Lower leg skin (tissue), 4 donors: ENCODE measurements around the gene ADCY1. TPM values are rescaled to one million over a fixed set of nuclear protein-coding genes. Genes with fewer than 3 reads are reported as not detected.
A peak's percentile ranks its signal among the peaks of the same experiment; 100 is the strongest.

Source experiments
- DNase-seq, 2 donors: peaks; one replicate each; pipeline ENCODE4 v3.0.0-alpha.2; 2019; ENCODE audit warnings: low spot score in 2 of 2
- H3K4me3 ChIP-seq: fragments of 200-600 bp; sonication (generic); 2 replicates; pipeline ENCODE4 v1.5.1; 2017; ENCODE audit warnings: mild to moderate bottlenecking, low read depth; ENCODE audit not compliant: poor library complexity, severe bottlenecking
- CTCF ChIP-seq, 3 donors: fragments of 450-650 bp; IDR thresholded peaks; one replicate each; pipeline ENCODE4 v1.5.1; 2016; ENCODE audit warnings: antibody characterized with exemption in 3 of 3, mild to moderate bottlenecking in 3 of 3, moderate library complexity in 2 of 3
- POLR2A ChIP-seq, 2 donors: fragments of 450-650 bp; IDR thresholded peaks; one replicate each; pipeline ENCODE4 v1.6.1; 2016 to 2017; ENCODE audit warnings: antibody characterized with exemption in 2 of 2, mild to moderate bottlenecking in 1 of 2, moderate library complexity in 1 of 2
- WGBS, 2 donors: methylation state at CpG; one replicate each; pipeline ENCODE4 v1.1.5; 2018; 5-methylcytosine and 5-hydroxymethylcytosine counted together
- intact Hi-C: fragments of 100-400 bp; cut with DNase I; formaldehyde crosslinking; loops from one replicate; pipeline ENCODE4 v1.15.0; 2023; ENCODE audit warnings: low total_unique reads
- total RNA-seq, 4 donors: library from RNA; depleted of rRNA; stranded (reverse); fragments of >200 nt; gene quantifications; one replicate each; pipeline ENCODE4 v1.1.0, GENCODE V29; 2016

Gene ADCY1
- total RNA-seq, 4 donors from 2014 or later: 0.04 to 0.74 (median 0.40) TPM

GRCh38 chr7:45689797-45690761, 115.9 kb downstream of the ADCY1 start:
- TF ChIP-seq POLR2A (IDR thresholded peaks at IDR 0.05) (no peak), CTCF (IDR thresholded peaks at IDR 0.05) (no peak)
- intact Hi-C loops: no loop called here
- WGBS, 2 donors: 86 to 92% methylated on average over 11 to 15 of the region's 15 CpGs
- H3K4me3 ChIP-seq: no peak overlapping the region
- DNase-seq: peak in 1 of 2 donors; percentile 4

- peak in 1 of 2 donors; percentile 5 for DNase-seq
- TF ChIP-seq CTCF (IDR thresholded peaks at IDR 0.05) (no peak), POLR2A (IDR thresholded peaks at IDR 0.05) (no peak)
- intact Hi-C loops: no loop called here
These were observed 116.6 kb downstream of the ADCY1 start for GRCh38 chr7:45690762-45691150.

GRCh38 chr7:45691155-45691656, 117.0 kb downstream of the ADCY1 start:
- TF ChIP-seq CTCF (IDR thresholded peaks at IDR 0.05): no peak
- no peak for TF ChIP-seq POLR2A (IDR thresholded peaks at IDR 0.05)
- DNase-seq: no peak
- WGBS, 2 donors: 89 to 92% methylated on average over 6 of the region's 6 CpGs

More at GRCh38 chr7:45690762-45691150, 116.6 kb downstream of the ADCY1 start:
- H3K4me3 ChIP-seq: no peak overlapping the region

GRCh38 chr7:45692031-45692430, 117.9 kb downstream of the ADCY1 start:
- H3K4me3 ChIP-seq: no peak overlapping the region
- TF ChIP-seq CTCF (IDR thresholded peaks at IDR 0.05) (no peak), POLR2A (IDR thresholded peaks at IDR 0.05) (no peak)
- peak in 1 of 2 donors; percentile 4 for DNase-seq
- intact Hi-C loops: no loop called here
- WGBS, 2 donors: 84 to 92% methylated on average over 3 of the region's 3 CpGs

More at GRCh38 chr7:45691155-45691656, 117.0 kb downstream of the ADCY1 start:
- H3K4me3 ChIP-seq: no peak overlapping the region
- intact Hi-C loops: no loop called here

GRCh38 chr7:45695249-45695995, 121.3 kb downstream of the ADCY1 start:
- WGBS, 2 donors: 83 to 90% methylated on average over 5 of the region's 5 CpGs
- intact Hi-C loops: no loop called here
- DNase-seq: peak in 1 of 2 donors; percentile 4
- H3K4me3 ChIP-seq: no peak overlapping the region
- TF ChIP-seq POLR2A (IDR thresholded peaks at IDR 0.05): no peak
- no peak for TF ChIP-seq CTCF (IDR thresholded peaks at IDR 0.05)
